Parathyroid adenoma (tissue), 2 donors: ENCODE results near the gene TASP1.

ENCODE experiments used
- H2AFZ ChIP-seq: fragments of 300-600 bp; sonication (generic); one replicate; pipeline ENCODE4 v1.7.0; 2017; ENCODE audit warnings: antibody characterized with exemption, mild to moderate bottlenecking
- H3K27ac ChIP-seq: fragments of 300-600 bp; sonication (generic); one replicate; pipeline ENCODE4 v1.7.0; 2017
- H3K27me3 ChIP-seq: fragments of 300-600 bp; sonication (generic); one replicate; pipeline ENCODE4 v1.7.0; 2017; ENCODE audit warnings: low read length; ENCODE audit not compliant: control insufficient read depth, insufficient read depth
- H3K36me3 ChIP-seq: fragments of 300-600 bp; sonication (generic); one replicate; pipeline ENCODE4 v1.7.0; 2017; ENCODE audit warnings: low read length; ENCODE audit not compliant: control insufficient read depth, insufficient read depth
- H3K4me1 ChIP-seq: fragments of 300-600 bp; sonication (generic); one replicate; pipeline ENCODE4 v1.7.0; 2017; ENCODE audit warnings: control low read depth
- H3K4me2 ChIP-seq: fragments of 300-600 bp; sonication (generic); one replicate; pipeline ENCODE4 v1.7.0; 2017; ENCODE audit warnings: low read length
- H3K4me3 ChIP-seq: fragments of 300-600 bp; sonication (generic); one replicate; pipeline ENCODE4 v1.7.0; 2017; ENCODE audit warnings: low read depth, low read length
- H3K79me2 ChIP-seq: fragments of 300-600 bp; sonication (generic); one replicate; pipeline ENCODE4 v1.7.0; 2017; ENCODE audit warnings: control low read depth
- H3K9ac ChIP-seq: fragments of 300-600 bp; sonication (generic); one replicate; pipeline ENCODE4 v1.7.0; 2017; ENCODE audit warnings: mild to moderate bottlenecking
- H3K9me3 ChIP-seq: fragments of 300-600 bp; sonication (generic); one replicate; pipeline ENCODE4 v1.7.0; 2017; ENCODE audit warnings: low read length; ENCODE audit not compliant: control insufficient read depth
- CTCF ChIP-seq: fragments of 300-600 bp; sonication (generic); IDR thresholded peaks from one replicate; pipeline ENCODE4 v1.7.0; 2017; ENCODE audit warnings: antibody characterized with exemption, mild to moderate bottlenecking
- donor health status: primary hyperparathyroidism.

TASP1 gene

GRCh38 chr20:13552061-13552460 lies 86.7 kb downstream of the TASP1 start:
- TF ChIP-seq CTCF: no peak
- H3K27me3 ChIP-seq: no peaks in the 10 kb centered on the region
- H3K9me3 ChIP-seq: no peaks in the 10 kb centered on the region
- no peak overlapping the region for H3K4me2 ChIP-seq
- no peaks in the 10 kb centered on the region for H3K36me3 ChIP-seq
- no peaks in the 10 kb centered on the region for H3K79me2 ChIP-seq
- H3K27ac ChIP-seq: no peak overlapping the region
- H3K4me1 ChIP-seq: no peaks in the 10 kb centered on the region
- no peak overlapping the region for H2AFZ ChIP-seq
- no peak overlapping the region for H3K9ac ChIP-seq
- no peak overlapping the region for H3K4me3 ChIP-seq

- Histone ChIP-seq H3K9me3 (no peaks in the 10 kb centered on the region), H3K79me2 (no peaks in the 10 kb centered on the region), H3K4me1 (no peaks in the 10 kb centered on the region), H2AFZ (no peak overlapping the region), H3K4me2 (no peak overlapping the region), H3K4me3 (no peak overlapping the region), H3K27ac (no peak overlapping the region), H3K36me3 (no peaks in the 10 kb centered on the region), H3K27me3 (no peaks in the 10 kb centered on the region), H3K9ac (no peak overlapping the region)
- TF ChIP-seq CTCF: no peak
Measured at GRCh38 chr20:13549451-13549850, 89.3 kb downstream of the TASP1 start.

GRCh38 chr20:13546497-13547131 lies 92.1 kb downstream of the TASP1 start:
- Histone ChIP-seq H3K27me3 (no peaks in the 10 kb centered on the region), H2AFZ (no peak overlapping the region), H3K4me3 (no peak overlapping the region), H3K9me3 (no peaks in the 10 kb centered on the region), H3K36me3 (no peaks in the 10 kb centered on the region), H3K4me2 (no peak overlapping the region), H3K79me2 (no peaks in the 10 kb centered on the region), H3K9ac (no peak overlapping the region), H3K27ac (no peak overlapping the region), H3K4me1 (no peaks in the 10 kb centered on the region)
- TF ChIP-seq CTCF: peak; percentile 82

- Histone ChIP-seq H3K9me3 (no peaks in the 10 kb centered on the region), H3K4me1 (no peaks in the 10 kb centered on the region), H3K9ac (no peak overlapping the region), H3K36me3 (no peaks in the 10 kb centered on the region), H3K27me3 (no peaks in the 10 kb centered on the region), H3K4me3 (no peak overlapping the region), H3K27ac (no peak overlapping the region), H3K79me2 (peaks cover 3% of the 10 kb centered on the region), H3K4me2 (no peak overlapping the region), H2AFZ (no peak overlapping the region)
- TF ChIP-seq CTCF: no peak
Measured at GRCh38 chr20:13545790-13546189, 92.9 kb downstream of the TASP1 start.

- Histone ChIP-seq H3K27me3 (no peaks in the 10 kb centered on the region), H3K9ac (no peak overlapping the region), H3K27ac (no peak overlapping the region), H3K4me1 (no peaks in the 10 kb centered on the region), H3K4me3 (no peak overlapping the region), H3K9me3 (no peaks in the 10 kb centered on the region), H3K4me2 (no peak overlapping the region), H3K79me2 (peaks cover 3% of the 10 kb centered on the region), H2AFZ (no peak overlapping the region), H3K36me3 (no peaks in the 10 kb centered on the region)
- TF ChIP-seq CTCF: no peak
Measured at GRCh38 chr20:13543783-13544182, 94.9 kb downstream of the TASP1 start.
